Measurements from ENCODE around the gene YJU2.

DNA sequence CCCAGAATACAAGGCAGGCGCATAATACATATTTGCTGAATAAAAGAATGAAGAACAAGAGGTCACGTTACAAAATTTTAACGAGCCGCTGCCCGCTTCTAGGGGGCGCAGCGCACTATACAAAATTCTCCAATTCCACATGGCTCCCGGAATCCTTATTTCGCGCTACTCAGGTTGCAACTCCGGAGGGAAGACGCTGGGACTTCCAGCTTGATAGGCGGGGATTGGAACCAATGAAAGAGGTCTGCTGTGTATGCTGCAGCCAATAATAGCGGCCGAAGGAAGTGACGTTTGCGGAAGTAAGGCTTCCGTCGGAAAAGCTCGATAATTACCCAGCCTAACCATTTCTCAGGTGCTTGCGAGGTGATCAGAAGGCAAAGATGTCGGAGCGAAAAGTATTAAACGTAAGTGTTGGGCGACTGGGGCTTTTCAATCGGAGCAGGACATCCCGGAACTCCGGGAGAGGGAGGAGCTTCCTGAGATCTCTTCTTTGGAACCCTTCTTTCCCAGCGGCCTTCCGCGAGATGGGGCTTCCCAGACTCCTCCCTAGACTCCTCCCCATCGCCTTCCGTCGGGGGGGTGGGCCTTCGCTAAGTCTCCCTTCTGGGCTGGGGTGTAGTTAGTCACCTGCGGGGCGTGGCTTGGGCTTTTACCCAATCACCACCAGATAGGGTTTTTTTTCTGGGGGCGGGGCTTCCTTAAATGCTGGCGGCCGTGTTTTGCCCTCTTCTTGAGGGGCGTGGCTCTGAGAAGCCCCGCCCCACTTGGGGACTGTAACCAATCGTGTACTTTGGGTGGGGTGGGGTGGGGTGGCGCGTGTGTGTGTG, at the start of gene YJU2:
- TF ChIP-seq, protein P1, sequence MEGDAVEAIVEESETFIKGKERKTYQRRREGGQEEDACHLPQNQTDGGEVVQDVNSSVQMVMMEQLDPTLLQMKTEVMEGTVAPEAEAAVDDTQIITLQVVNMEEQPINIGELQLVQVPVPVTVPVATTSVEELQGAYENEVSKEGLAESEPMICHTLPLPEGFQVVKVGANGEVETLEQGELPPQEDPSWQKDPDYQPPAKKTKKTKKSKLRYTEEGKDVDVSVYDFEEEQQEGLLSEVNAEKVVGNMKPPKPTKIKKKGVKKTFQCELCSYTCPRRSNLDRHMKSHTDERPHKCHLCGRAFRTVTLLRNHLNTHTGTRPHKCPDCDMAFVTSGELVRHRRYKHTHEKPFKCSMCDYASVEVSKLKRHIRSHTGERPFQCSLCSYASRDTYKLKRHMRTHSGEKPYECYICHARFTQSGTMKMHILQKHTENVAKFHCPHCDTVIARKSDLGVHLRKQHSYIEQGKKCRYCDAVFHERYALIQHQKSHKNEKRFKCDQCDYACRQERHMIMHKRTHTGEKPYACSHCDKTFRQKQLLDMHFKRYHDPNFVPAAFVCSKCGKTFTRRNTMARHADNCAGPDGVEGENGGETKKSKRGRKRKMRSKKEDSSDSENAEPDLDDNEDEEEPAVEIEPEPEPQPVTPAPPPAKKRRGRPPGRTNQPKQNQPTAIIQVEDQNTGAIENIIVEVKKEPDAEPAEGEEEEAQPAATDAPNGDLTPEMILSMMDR (IDR thresholded peaks at IDR 0.05) = peak; percentile 25 to 55 (median 37)
- TF ChIP-seq POLR2A (IDR thresholded peaks at IDR 0.05; ENCODE audit: low read depth) = no peak
- peak; percentile 69 to 82 for TF ChIP-seq POLR2AphosphoS5 (IDR thresholded peaks at IDR 0.05)

Data from esophagus muscularis mucosa (tissue), 3 donors.